ENCODE data around the gene GLRA3.
A peak's percentile ranks its signal among the peaks of the same experiment; 100 is the strongest.
"Not testable (repeated sequence)": the region's sequence is repeated elsewhere in the genome, so short reads cannot be mapped to it uniquely, and the experiment has no call there.

Gene GLRA3

GRCh38 chr4:174650711-174651355 lies 178.2 kb downstream of the GLRA3 start:
- no peak for DNase-seq

GRCh38 chr4:174648812-174649211 lies 180.2 kb downstream of the GLRA3 start:
- DNase-seq = no peak

GRCh38 chr4:174646326-174646725 lies 182.7 kb downstream of the GLRA3 start:
- DNase-seq = no peak

- DNase-seq = no peak
These were observed 188.9 kb downstream of the GLRA3 start for GRCh38 chr4:174640146-174640545.

- DNase-seq = no peak
These were observed 193.3 kb downstream of the GLRA3 start for GRCh38 chr4:174635732-174636131.

- DNase-seq = no peak
These were observed 195.6 kb downstream of the GLRA3 start for GRCh38 chr4:174633399-174633798.

- DNase-seq = peak; percentile 21
These were observed 196.9 kb downstream of the GLRA3 start for GRCh38 chr4:174631901-174632758.

- DNase-seq = not testable (repeated sequence)
These were observed 199.1 kb downstream of the GLRA3 start for GRCh38 chr4:174629907-174630450.

- DNase-seq = no peak
These were observed 199.8 kb downstream of the GLRA3 start for GRCh38 chr4:174629265-174629664.

- DNase-seq = no peak
These were observed 200.9 kb downstream of the GLRA3 start for GRCh38 chr4:174628191-174628590.

- DNase-seq = no peak
These were observed 201.6 kb downstream of the GLRA3 start for GRCh38 chr4:174627473-174627872.

GRCh38 chr4:174626342-174627008 lies 202.6 kb downstream of the GLRA3 start:
- no peak for DNase-seq

- no peak for DNase-seq
These were observed 212.4 kb downstream of the GLRA3 start for GRCh38 chr4:174616661-174617060.

GRCh38 chr4:174613979-174614378 lies 215.1 kb downstream of the GLRA3 start:
- DNase-seq = no peak

GRCh38 chr4:174611792-174612191 lies 217.3 kb downstream of the GLRA3 start:
- no peak for DNase-seq

GRCh38 chr4:174607792-174608191 lies 221.3 kb downstream of the GLRA3 start:
- DNase-seq = no peak

- peak; percentile 96 for DNase-seq
These were observed 224.8 kb downstream of the GLRA3 start for GRCh38 chr4:174604198-174604597.

- no peak for DNase-seq
These were observed 228.7 kb downstream of the GLRA3 start for GRCh38 chr4:174600391-174600790.

GRCh38 chr4:174598800-174599199 lies 230.2 kb downstream of the GLRA3 start:
- no peak for DNase-seq

GRCh38 chr4:174596513-174596912 lies 232.5 kb downstream of the GLRA3 start:
- DNase-seq = no peak

GRCh38 chr4:174595141-174595929 lies 233.7 kb downstream of the GLRA3 start:
- DNase-seq = no peak

- DNase-seq = no peak
These were observed 235.3 kb downstream of the GLRA3 start for GRCh38 chr4:174593701-174594100.

- no peak for DNase-seq
These were observed 236.1 kb downstream of the GLRA3 start for GRCh38 chr4:174592985-174593335.

All from DMS153 (cell line).